Right lobe of liver (tissue), 6 donors: ENCODE data around the gene ADCY3. TPM values are rescaled to one million over a fixed set of nuclear protein-coding genes. Genes with fewer than 3 reads are reported as not detected.

Experiments used
- ATAC-seq, 4 donors: fragments of 200-7000 bp; cut with Tn5 transposase; one replicate each; pipeline ENCODE4 v1.9.1; 2020; ENCODE audit warnings: mild to moderate bottlenecking in 4 of 4, moderate library complexity in 4 of 4
- DNase-seq, 3 donors: peaks; one replicate each; pipeline ENCODE4 v3.0.0-alpha.2; 2020
- H3K27ac ChIP-seq, 3 donors: fragments of 200-600 bp; one replicate each; pipeline ENCODE4 v1.8.0; 2022
- H3K27me3 ChIP-seq, 2 donors: fragments of 200-600 bp; one replicate each; pipeline ENCODE4 v1.8.0; 2022
- H3K36me3 ChIP-seq, 4 donors: fragments of 200-600 bp; sonication (generic) in 1 of 4; one replicate each; pipeline versions ENCODE4 v1.5.1 to v1.8.0; 2017 to 2022; ENCODE audit warnings: control low read depth in 1 of 4
- H3K4me1 ChIP-seq, 4 donors: fragments of 200-600 bp; sonication (generic) in 1 of 4; one replicate each; pipeline versions ENCODE4 v1.5.1 to v1.8.0; 2017 to 2022; ENCODE audit warnings: control low read depth in 1 of 4
- H3K4me3 ChIP-seq, 3 donors: fragments of 200-600 bp; one replicate each; pipeline ENCODE4 v1.8.0; 2022
- H3K9me3 ChIP-seq, 4 donors: fragments of 200-600 bp; sonication (generic) in 1 of 4; one replicate each; pipeline versions ENCODE4 v1.5.1 to v1.8.0; 2017 to 2022; ENCODE audit warnings: control low read depth in 1 of 4
- CTCF ChIP-seq, 4 donors: fragments of 200-600 bp in 3 of 4; fragments of 450-650 bp in 1 of 4; IDR thresholded peaks; one replicate each; pipeline versions ENCODE4 v1.5.1 to v1.8.0; 2016 to 2022; ENCODE audit warnings: antibody characterized with exemption in 4 of 4, mild to moderate bottlenecking in 2 of 4
- POLR2A ChIP-seq: fragments of 450-650 bp; IDR thresholded peaks from one replicate; pipeline ENCODE4 v1.6.1; 2017; ENCODE audit warnings: antibody characterized with exemption, mild to moderate bottlenecking
- WGBS: methylation state at CpG from one replicate; pipeline ENCODE4 v1.1.6; 2018; ENCODE audit warnings: low coverage, low lambda C conversion rate; ENCODE audit not compliant: insufficient coverage; ENCODE audit errors: missing lambda C conversion rate; 5-methylcytosine and 5-hydroxymethylcytosine counted together
- intact Hi-C, 2 donors: fragments of 100-400 bp; cut with DNase I; formaldehyde crosslinking; loops; one replicate each; pipeline versions ENCODE4 v1.11.2 to v1.14.1; 2022
- total RNA-seq, 6 experiments: library from RNA; depleted of rRNA in 2 of 6; stranded (reverse); fragments of >200 nt in 2 of 6; fragmentation: NEBNext Ultra II Directional in 3 of 6; extraction: Animal tissue kit (Norgen Biotek cat#: 25700) in 3 of 6; gene quantifications; one replicate each; pipeline versions ENCODE4 v1.1.0 to v1.2.4, GENCODE V29; 2016 to 2023
- donor health status: DM: no; HTN: yes; CAD: no.
- donor health status: DM: no; HTN: no; CAD: no.
- donor health status: DM: no; HTN: no; CAD: no.
- donor health status: DM: no; HTN: yes; CAD: no.
- donor health status: DM: no; HTN: yes; CAD: no.

The ADCY3 gene
- total RNA-seq, 6 experiments from 2014 or later: 2.2 to 7.0 (median 5.6) TPM

GRCh38 chr2:24918326-24919036 lies 1.6 kb downstream of the ADCY3 start:
- 63% methylated on average over 9 of the region's 42 CpGs for WGBS
- peak overlapping the region in 1 of 3 donors; percentile 31 for H3K4me3 ChIP-seq
- no peaks in the 10 kb centered on the region for H3K27me3 ChIP-seq
- H3K9me3 ChIP-seq: no peaks in the 10 kb centered on the region
- H3K27ac ChIP-seq: no peak overlapping the region
- H3K4me1 ChIP-seq: no peaks in the 10 kb centered on the region
- no peak for ATAC-seq
- intact Hi-C loops: no loop called here
- H3K36me3 ChIP-seq: no peaks in the 10 kb centered on the region
- DNase-seq: no peak
- TF ChIP-seq POLR2A: no peak
- no peak for TF ChIP-seq CTCF (IDR thresholded peaks at IDR 0.05)

- H3K4me1 ChIP-seq: no peaks in the 10 kb centered on the region
- no peak overlapping the region for H3K27ac ChIP-seq
Observed at GRCh38 chr2:24917731-24918325, 2.2 kb downstream of the ADCY3 start.

GRCh38 chr2:24917086-24917485 lies 3.0 kb downstream of the ADCY3 start:
- H3K4me3 ChIP-seq: no peak overlapping the region
- no peaks in the 10 kb centered on the region for H3K9me3 ChIP-seq
- H3K4me1 ChIP-seq: no peaks in the 10 kb centered on the region

More at GRCh38 chr2:24917731-24918325, 2.2 kb downstream of the ADCY3 start:
- DNase-seq (no peak), ATAC-seq (no peak)
- no peak for TF ChIP-seq POLR2A
- TF ChIP-seq CTCF (IDR thresholded peaks at IDR 0.05): no peak
- Histone ChIP-seq H3K27me3 (no peaks in the 10 kb centered on the region), H3K4me3 (no peak overlapping the region), H3K9me3 (no peaks in the 10 kb centered on the region), H3K36me3 (no peaks in the 10 kb centered on the region)
- 87% methylated on average over 6 of the region's 12 CpGs for WGBS
- intact Hi-C loops: no loop called here

GRCh38 chr2:24915796-24916195 lies 4.2 kb downstream of the ADCY3 start:
- DNase-seq (no peak), ATAC-seq (no peak)
- no peaks in the 10 kb centered on the region for H3K36me3 ChIP-seq
- H3K4me1 ChIP-seq: no peaks in the 10 kb centered on the region
- H3K4me3 ChIP-seq: no peak overlapping the region
- no peaks in the 10 kb centered on the region for H3K27me3 ChIP-seq
- intact Hi-C loops: no loop called here
- no peaks in the 10 kb centered on the region for H3K9me3 ChIP-seq
- TF ChIP-seq CTCF (IDR thresholded peaks at IDR 0.05): no peak
- TF ChIP-seq POLR2A: no peak
- 90% methylated on average over 3 of the region's 4 CpGs for whole genome bisulfite sequencing
- H3K27ac ChIP-seq: no peak overlapping the region

More at GRCh38 chr2:24917086-24917485, 3.0 kb downstream of the ADCY3 start:
- no peak for DNase-seq
- no peak for TF ChIP-seq POLR2A
- no peak for TF ChIP-seq CTCF (IDR thresholded peaks at IDR 0.05)
- intact Hi-C loops: no loop called here
- ATAC-seq: no peak
- H3K27me3 ChIP-seq: no peaks in the 10 kb centered on the region
- H3K27ac ChIP-seq: no peak overlapping the region
- no peaks in the 10 kb centered on the region for H3K36me3 ChIP-seq
- 52% methylated on average over 3 of the region's 7 CpGs for WGBS
